Astrocyte of the cerebellum (primary cell): ENCODE data around the gene LEF1.

Experiments
- DNase-seq: peaks from one replicate; pipeline ENCODE4 v3.0.0-alpha.2; 2011; ENCODE audit warnings: low read depth
- H3K4me3 ChIP-seq: 2 replicates; pipeline ENCODE4 v1.5.1; 2011; ENCODE audit warnings: mild to moderate bottlenecking, low read depth, low read length, moderate library complexity
- in situ Hi-C: cut with HindIII; loops from 2 replicates; pipeline ENCODE4 v1.10.0; 2017; ENCODE audit warnings: low sequenced_read_pairs
- TF ChIP-seq, protein P1 (sequence below): IDR thresholded peaks from 2 replicates; pipeline ENCODE4 v1.5.1; 2012; ENCODE audit warnings: low read length, low read depth, moderate library complexity, mild to moderate bottlenecking; ENCODE audit errors: missing control alignments

The LEF1 gene

DNA sequence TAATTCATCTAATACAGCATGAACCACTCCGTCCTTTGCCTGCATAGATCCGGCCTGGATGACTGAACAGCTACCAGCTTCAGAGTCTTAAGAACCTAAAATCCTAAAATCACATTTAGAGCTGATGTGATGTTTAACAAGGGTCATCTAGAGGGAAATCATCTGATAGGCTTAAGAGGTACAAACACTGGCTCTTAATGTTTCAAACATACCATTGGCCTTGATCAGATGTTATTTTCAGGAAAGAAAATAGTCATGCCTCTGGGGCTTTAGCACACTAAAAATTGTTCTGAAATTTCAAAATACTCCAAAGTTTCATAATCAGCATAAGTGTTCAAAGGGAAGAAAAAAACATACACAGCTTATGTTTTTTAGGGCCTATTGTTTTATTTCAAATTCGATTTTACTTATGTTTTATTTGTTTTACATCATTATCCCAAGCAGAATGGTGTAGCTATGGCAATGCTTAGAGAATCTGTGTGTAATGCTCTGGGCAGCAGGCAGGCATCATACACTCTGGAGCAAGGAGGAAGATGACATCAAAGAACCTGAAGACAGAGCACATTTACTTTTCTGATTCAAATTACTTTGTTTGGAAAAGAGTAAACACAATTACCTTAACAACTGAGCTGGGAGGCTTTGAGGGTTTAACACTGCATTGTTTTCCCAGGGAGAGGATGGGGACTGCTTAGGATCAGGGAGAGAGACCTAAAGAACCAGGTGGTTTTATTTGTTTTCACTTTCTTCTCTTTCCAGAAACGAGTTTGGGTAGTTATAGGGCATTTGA lies 25.3 kb upstream of the LEF1 start:
- H3K4me3 ChIP-seq = no peak overlapping the region
- TF ChIP-seq, protein P1, sequence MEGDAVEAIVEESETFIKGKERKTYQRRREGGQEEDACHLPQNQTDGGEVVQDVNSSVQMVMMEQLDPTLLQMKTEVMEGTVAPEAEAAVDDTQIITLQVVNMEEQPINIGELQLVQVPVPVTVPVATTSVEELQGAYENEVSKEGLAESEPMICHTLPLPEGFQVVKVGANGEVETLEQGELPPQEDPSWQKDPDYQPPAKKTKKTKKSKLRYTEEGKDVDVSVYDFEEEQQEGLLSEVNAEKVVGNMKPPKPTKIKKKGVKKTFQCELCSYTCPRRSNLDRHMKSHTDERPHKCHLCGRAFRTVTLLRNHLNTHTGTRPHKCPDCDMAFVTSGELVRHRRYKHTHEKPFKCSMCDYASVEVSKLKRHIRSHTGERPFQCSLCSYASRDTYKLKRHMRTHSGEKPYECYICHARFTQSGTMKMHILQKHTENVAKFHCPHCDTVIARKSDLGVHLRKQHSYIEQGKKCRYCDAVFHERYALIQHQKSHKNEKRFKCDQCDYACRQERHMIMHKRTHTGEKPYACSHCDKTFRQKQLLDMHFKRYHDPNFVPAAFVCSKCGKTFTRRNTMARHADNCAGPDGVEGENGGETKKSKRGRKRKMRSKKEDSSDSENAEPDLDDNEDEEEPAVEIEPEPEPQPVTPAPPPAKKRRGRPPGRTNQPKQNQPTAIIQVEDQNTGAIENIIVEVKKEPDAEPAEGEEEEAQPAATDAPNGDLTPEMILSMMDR = no peak
- in situ Hi-C loops = no loop called here
- no peak for DNase-seq

GRCh38 chr4:108192935-108193334 lies 24.2 kb upstream of the LEF1 start:
- no peak for DNase-seq
- TF ChIP-seq, protein P1 = no peak
- H3K4me3 ChIP-seq = no peak overlapping the region
- in situ Hi-C loops = no loop called here

- no peak overlapping the region for H3K4me3 ChIP-seq
- TF ChIP-seq, protein P1 = no peak
- DNase-seq = no peak
- in situ Hi-C loops = no loop called here
Observed at GRCh38 chr4:108192056-108192455, 23.3 kb upstream of the LEF1 start.

GRCh38 chr4:108191269-108191914 lies 22.7 kb upstream of the LEF1 start:
- TF ChIP-seq, protein P1 = no peak
- in situ Hi-C loops = no loop called here

DNA sequence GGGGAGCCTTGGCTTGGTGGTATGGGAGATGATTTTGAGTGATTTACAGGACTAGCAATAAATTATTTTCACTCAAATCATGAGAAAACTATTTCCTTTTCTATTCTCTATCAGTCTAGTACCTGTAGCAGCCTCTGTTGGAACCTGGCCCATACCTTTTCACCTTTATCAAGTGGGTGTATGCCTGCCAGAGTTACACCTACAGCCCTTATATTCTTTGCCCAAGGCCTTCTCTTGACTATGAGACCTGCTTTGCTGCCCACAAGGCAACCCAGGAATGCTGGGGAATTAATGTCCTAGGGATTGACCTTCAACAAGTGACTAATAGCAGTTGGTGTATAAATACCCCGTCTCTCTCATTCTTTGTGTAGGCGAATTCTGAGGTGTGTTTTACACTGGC lies 20.0 kb upstream of the LEF1 start:
- in situ Hi-C loops = no loop called here
- H3K4me3 ChIP-seq = no peak overlapping the region
- TF ChIP-seq, protein P1 = no peak
- no peak for DNase-seq

More at GRCh38 chr4:108191269-108191914, 22.7 kb upstream of the LEF1 start:
- no peak overlapping the region for H3K4me3 ChIP-seq
- no peak for DNase-seq

DNA sequence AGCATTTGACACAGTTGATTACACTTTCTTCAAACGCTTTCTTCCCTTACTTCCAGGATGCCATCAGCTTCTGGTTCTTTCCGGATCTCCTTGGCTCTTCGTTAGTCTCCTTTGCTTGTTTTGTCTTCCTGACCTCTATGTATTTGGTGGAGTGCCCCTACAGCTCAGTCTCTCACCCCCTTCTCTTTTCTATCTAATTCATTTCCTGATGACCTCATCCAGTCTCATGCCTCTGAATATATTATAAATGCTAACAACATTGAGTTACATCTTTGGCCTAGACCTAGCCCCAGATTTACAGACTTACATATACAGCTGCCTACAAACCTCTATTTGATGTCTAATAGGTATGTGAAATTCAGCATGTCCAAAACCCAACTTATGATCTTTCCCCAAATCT lies 16.5 kb upstream of the LEF1 start:
- in situ Hi-C loops = no loop called here
- no peak for DNase-seq
- TF ChIP-seq, protein P1 = no peak
- H3K4me3 ChIP-seq = no peak overlapping the region
